Breast epithelium (tissue), 3 donors: ENCODE data around the gene JCHAIN. TPM values are rescaled to one million over a fixed set of nuclear protein-coding genes. Genes with fewer than 3 reads are reported as not detected.

ENCODE experiments used
- total RNA-seq, 3 donors: library from RNA; depleted of rRNA; stranded (reverse); fragments of >200 nt; gene quantifications; one replicate each; pipeline ENCODE4 v1.1.0, GENCODE V29; 2016

JCHAIN gene
- total RNA-seq, 3 donors from 2014 or later = 10.1 to 700 (median 337) TPM

Other genes starting within 250 kb of the JCHAIN start
- gene MUC7, start 194.3 kb downstream of the JCHAIN start, total RNA-seq = not detected
- not detected for gene AMTN, start 147.9 kb downstream of the JCHAIN start, total RNA-seq
- gene AMBN, start 74.3 kb downstream of the JCHAIN start, total RNA-seq = not detected
- under 1 TPM in 1 of 3 donors, not detected in 2; 0.32 TPM for gene ENAM, start 37.8 kb downstream of the JCHAIN start, total RNA-seq
- gene UTP3, start 22.0 kb upstream of the JCHAIN start, total RNA-seq = 10 to 100 TPM; 18.9 to 22.0 (median 19.3) TPM
- gene RUFY3, start 55.5 kb upstream of the JCHAIN start, total RNA-seq = 10 to 100 TPM; 60.0 to 95.9 (median 83.6) TPM
- gene GRSF1, start 173.4 kb upstream of the JCHAIN start, total RNA-seq = 10 to 100 TPM; 37.0 to 56.8 (median 55.0) TPM
- gene MOB1B, start 235.9 kb upstream of the JCHAIN start, total RNA-seq = 10 to 100 TPM; 13.3 to 27.8 (median 15.1) TPM